Ovary (tissue), 3 donors: Measurements from ENCODE around the gene F2RL1.
"Not testable (repeated sequence)": the region's sequence is repeated elsewhere in the genome, so short reads cannot be mapped to it uniquely, and the experiment has no call there.

Source experiments
- EP300 ChIP-seq: sonication (generic); formaldehyde crosslinking; IDR thresholded peaks from one replicate; pipeline ENCODE4 v1.6.1; 2017; ENCODE audit warnings: antibody characterized with exemption
- POLR2A ChIP-seq: fragments of 450-650 bp; IDR thresholded peaks from one replicate; pipeline ENCODE4 v1.6.1; 2017; ENCODE audit warnings: antibody characterized with exemption, mild to moderate bottlenecking, moderate library complexity
- TF ChIP-seq, protein P1 (sequence below), 3 donors: fragments of 450-650 bp in 2 of 3; fragments of 200-600 bp in 1 of 3; IDR thresholded peaks; one replicate each; pipeline versions ENCODE4 v1.5.1 to v1.8.0; 2016 to 2022; ENCODE audit warnings: antibody characterized with exemption in 3 of 3, mild to moderate bottlenecking in 1 of 3
- donor health status: DM: no; HTN: no; CAD: no.

DNA sequence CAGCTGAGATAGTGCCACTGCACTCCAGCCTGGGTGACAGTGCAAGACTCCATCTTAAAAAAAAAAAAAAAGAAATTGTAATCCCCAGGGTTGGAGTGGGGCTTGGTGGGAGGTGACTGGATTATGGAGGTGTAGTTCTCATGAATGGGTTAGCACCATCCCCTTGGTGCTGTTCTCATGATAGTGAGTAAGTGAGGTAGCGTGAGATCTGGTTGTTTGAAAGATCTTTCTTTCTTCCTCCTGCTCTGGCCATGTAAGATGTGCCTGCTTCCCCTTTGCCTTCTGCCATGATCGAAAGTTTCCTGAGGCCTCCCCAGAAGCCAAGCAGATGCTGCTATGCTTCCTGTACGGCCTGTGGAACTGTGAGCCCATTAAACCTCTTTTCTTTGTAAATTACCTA lies 34.9 kb downstream of the F2RL1 start:
- TF ChIP-seq, protein P1, sequence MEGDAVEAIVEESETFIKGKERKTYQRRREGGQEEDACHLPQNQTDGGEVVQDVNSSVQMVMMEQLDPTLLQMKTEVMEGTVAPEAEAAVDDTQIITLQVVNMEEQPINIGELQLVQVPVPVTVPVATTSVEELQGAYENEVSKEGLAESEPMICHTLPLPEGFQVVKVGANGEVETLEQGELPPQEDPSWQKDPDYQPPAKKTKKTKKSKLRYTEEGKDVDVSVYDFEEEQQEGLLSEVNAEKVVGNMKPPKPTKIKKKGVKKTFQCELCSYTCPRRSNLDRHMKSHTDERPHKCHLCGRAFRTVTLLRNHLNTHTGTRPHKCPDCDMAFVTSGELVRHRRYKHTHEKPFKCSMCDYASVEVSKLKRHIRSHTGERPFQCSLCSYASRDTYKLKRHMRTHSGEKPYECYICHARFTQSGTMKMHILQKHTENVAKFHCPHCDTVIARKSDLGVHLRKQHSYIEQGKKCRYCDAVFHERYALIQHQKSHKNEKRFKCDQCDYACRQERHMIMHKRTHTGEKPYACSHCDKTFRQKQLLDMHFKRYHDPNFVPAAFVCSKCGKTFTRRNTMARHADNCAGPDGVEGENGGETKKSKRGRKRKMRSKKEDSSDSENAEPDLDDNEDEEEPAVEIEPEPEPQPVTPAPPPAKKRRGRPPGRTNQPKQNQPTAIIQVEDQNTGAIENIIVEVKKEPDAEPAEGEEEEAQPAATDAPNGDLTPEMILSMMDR (IDR thresholded peaks at IDR 0.05) = not testable (repeated sequence)
- TF ChIP-seq POLR2A, EP300: not testable (repeated sequence)
